ENCODE measurements around the gene PLCG1.

Gene PLCG1

GRCh38 chr20:41182296-41183212 is 45.2 kb downstream of the PLCG1 start:
- DNase-seq = no peak

GRCh38 chr20:41183391-41183790 is 46.0 kb downstream of the PLCG1 start:
- DNase-seq = no peak

GRCh38 chr20:41183831-41184230 is 46.5 kb downstream of the PLCG1 start:
- DNase-seq = no peak

GRCh38 chr20:41185013-41185757 is 47.8 kb downstream of the PLCG1 start:
- DNase-seq = no peak

GRCh38 chr20:41187668-41188067 is 50.3 kb downstream of the PLCG1 start:
- no peak for DNase-seq

- DNase-seq = no peak
Measured at GRCh38 chr20:41191562-41192500, 54.5 kb downstream of the PLCG1 start.

GRCh38 chr20:41192575-41192974 is 55.2 kb downstream of the PLCG1 start:
- no peak for DNase-seq

- DNase-seq = no peak
Measured at GRCh38 chr20:41196653-41197225, 59.4 kb downstream of the PLCG1 start.

- no peak for DNase-seq
Measured at GRCh38 chr20:41198443-41198842, 61.1 kb downstream of the PLCG1 start.

GRCh38 chr20:41200446-41201202 is 63.3 kb downstream of the PLCG1 start:
- no peak for DNase-seq

- DNase-seq = no peak
Measured at GRCh38 chr20:41201760-41202159, 64.4 kb downstream of the PLCG1 start.

GRCh38 chr20:41202426-41202825 is 65.1 kb downstream of the PLCG1 start:
- DNase-seq = no peak

GRCh38 chr20:41203660-41204059 is 66.3 kb downstream of the PLCG1 start:
- no peak for DNase-seq

GRCh38 chr20:41204304-41205265 is 67.2 kb downstream of the PLCG1 start:
- no peak for DNase-seq

- no peak for DNase-seq
Measured at GRCh38 chr20:41205313-41205712, 68.0 kb downstream of the PLCG1 start.

GRCh38 chr20:41213150-41213820 is 75.9 kb downstream of the PLCG1 start:
- DNase-seq = peak; percentile 40 to 58

GRCh38 chr20:41214202-41214601 is 76.9 kb downstream of the PLCG1 start:
- no peak for DNase-seq

GRCh38 chr20:41214666-41215065 is 77.3 kb downstream of the PLCG1 start:
- no peak for DNase-seq

GRCh38 chr20:41217422-41217821 is 80.1 kb downstream of the PLCG1 start:
- no peak for DNase-seq

GRCh38 chr20:41218466-41218865 is 81.1 kb downstream of the PLCG1 start:
- no peak for DNase-seq

Measured in NCI-H446 (cell line).